Right renal cortex interstitium (tissue), 3 donors: Measurements from ENCODE around the gene DLGAP1. TPM values are rescaled to one million over a fixed set of nuclear protein-coding genes. Genes with fewer than 3 reads are reported as not detected.

Experiments used
- DNase-seq, 3 donors: peaks; one replicate each; pipeline ENCODE4 v3.0.0-alpha.2; 2013; ENCODE audit warnings: low read depth in 3 of 3, low spot score in 2 of 3
- polyA plus RNA-seq, 3 donors: library from polyadenylated mRNA; unstranded; fragments of 120-200 nt; gene quantifications; one replicate each; pipeline ENCODE4 v1.2.1, GENCODE V29; 2013; ENCODE audit not compliant: insufficient read length in 3 of 3

The DLGAP1 gene
- polyA plus RNA-seq, 3 donors: 4.3 to 5.8 (median 4.8) TPM

GRCh38 chr18:3451989-3452749 is 1002.9 kb downstream of the DLGAP1 start:
- no peak for DNase-seq

- peak; percentile 88 to 94 (median 91) for DNase-seq
Observed at GRCh38 chr18:3451183-3451988, 1003.7 kb downstream of the DLGAP1 start.

- DNase-seq: no peak
Observed at GRCh38 chr18:3450799-3451182, 1004.3 kb downstream of the DLGAP1 start.

- DNase-seq: peak in 2 of 3 donors; percentile 56 to 67
Observed at GRCh38 chr18:3450012-3450798, 1004.9 kb downstream of the DLGAP1 start, which contains the start of gene TGIF1. TSS of gene TGIF1 (plus strand) at chr18:3450172. CDS start at chr18:3450490, 318 bp downstream.

GRCh38 chr18:3449512-3450011 is 1005.5 kb downstream of the DLGAP1 start:
- peak in 1 of 3 donors; percentile 44 for DNase-seq

GRCh38 chr18:3448838-3449511 is 1006.1 kb downstream of the DLGAP1 start:
- DNase-seq: peak in 1 of 3 donors; percentile 49

- peak; percentile 86 to 93 (median 91) for DNase-seq
Observed at GRCh38 chr18:3447895-3448837, 1006.9 kb downstream of the DLGAP1 start.

- peak; percentile 68 to 74 (median 71) for DNase-seq
Observed at GRCh38 chr18:3447068-3447894, 1007.8 kb downstream of the DLGAP1 start.
